ENCODE data around the gene BSPRY. TPM values are rescaled to one million over a fixed set of nuclear protein-coding genes. Genes with fewer than 3 reads are reported as not detected.
"Not testable (repeated sequence)": the region's sequence is repeated elsewhere in the genome, so short reads cannot be mapped to it uniquely, and the experiment has no call there.

BSPRY gene
- total RNA-seq, 3 donors from 2014 or later (not counting 1 experiment from before 2014, with no cell fraction given) = 3.3 to 5.5 (median 4.3) TPM

DNA sequence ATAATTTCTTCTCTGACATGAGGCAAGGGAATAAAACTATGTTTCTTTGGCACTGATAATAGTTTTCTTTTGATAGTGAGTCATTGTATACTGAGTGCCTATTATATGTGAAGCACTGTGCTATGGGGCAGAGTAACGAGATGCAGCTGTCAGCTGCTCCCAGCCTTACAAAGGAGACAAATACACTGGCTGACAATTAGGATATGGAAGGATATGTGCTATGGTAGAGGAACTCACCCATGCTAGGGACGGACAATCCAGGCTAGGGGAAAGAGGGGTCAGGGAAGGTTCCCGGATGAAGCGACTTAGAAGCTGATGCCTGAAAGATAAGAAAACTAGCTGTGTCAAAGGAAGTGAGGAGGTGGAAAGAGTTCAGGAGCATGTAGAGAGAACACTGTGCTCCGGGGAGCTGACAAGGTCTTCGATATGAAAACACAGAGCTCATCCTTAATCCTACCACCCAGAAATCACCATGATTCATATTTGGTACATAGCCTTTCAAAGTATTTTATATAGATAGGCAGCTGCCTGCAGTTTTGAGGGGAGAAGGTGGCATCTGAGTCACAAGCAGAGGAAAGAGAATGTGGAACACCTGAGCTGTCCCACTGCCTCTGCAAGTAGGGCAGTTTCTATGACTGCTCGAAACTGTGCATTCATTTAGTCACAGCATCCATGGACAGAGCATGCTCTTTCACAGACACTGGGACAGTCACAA, 12.1 kb downstream of the BSPRY start:
- Histone ChIP-seq H3K36me3 (ENCODE audit: control insufficient read depth, insufficient read depth, low read length) (no peaks in the 10 kb centered on the region), H3K4me1 (ENCODE audit: control insufficient read depth, insufficient read depth, low read length) (no peaks in the 10 kb centered on the region), H3K9me3 (ENCODE audit: control insufficient read depth, insufficient read depth, low read length) (no peaks in the 10 kb centered on the region), H3K27ac (ENCODE audit: low read length) (no peak overlapping the region), H3K27me3 (ENCODE audit: control insufficient read depth, insufficient read depth, low read length) (no peaks in the 10 kb centered on the region), H3K4me3 (ENCODE audit: low read length) (no peak overlapping the region)
- ATAC-seq = no peak
- Mint-ChIP-seq H3K4me1 (no peaks in the 10 kb centered on the region), H3K27me3 (ENCODE audit: low read depth in 2 of 2) (no peaks in the 10 kb centered on the region), H3K4me3 (no peak overlapping the region), H3K36me3 (no peaks in the 10 kb centered on the region), H3K9me3 (no peaks in the 10 kb centered on the region), H3K27ac (peak overlapping the region in 1 of 2 donors; percentile 7)
- 84% methylated on average over 5 of the region's 7 CpGs for WGBS (ENCODE audit: insufficient coverage)
- DNase-seq = no peak
- intact Hi-C loops (cut with micrococcal nuclease) = no loop called here
- TF ChIP-seq, protein P1, sequence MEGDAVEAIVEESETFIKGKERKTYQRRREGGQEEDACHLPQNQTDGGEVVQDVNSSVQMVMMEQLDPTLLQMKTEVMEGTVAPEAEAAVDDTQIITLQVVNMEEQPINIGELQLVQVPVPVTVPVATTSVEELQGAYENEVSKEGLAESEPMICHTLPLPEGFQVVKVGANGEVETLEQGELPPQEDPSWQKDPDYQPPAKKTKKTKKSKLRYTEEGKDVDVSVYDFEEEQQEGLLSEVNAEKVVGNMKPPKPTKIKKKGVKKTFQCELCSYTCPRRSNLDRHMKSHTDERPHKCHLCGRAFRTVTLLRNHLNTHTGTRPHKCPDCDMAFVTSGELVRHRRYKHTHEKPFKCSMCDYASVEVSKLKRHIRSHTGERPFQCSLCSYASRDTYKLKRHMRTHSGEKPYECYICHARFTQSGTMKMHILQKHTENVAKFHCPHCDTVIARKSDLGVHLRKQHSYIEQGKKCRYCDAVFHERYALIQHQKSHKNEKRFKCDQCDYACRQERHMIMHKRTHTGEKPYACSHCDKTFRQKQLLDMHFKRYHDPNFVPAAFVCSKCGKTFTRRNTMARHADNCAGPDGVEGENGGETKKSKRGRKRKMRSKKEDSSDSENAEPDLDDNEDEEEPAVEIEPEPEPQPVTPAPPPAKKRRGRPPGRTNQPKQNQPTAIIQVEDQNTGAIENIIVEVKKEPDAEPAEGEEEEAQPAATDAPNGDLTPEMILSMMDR (IDR thresholded peaks at IDR 0.05) = no peak

DNA sequence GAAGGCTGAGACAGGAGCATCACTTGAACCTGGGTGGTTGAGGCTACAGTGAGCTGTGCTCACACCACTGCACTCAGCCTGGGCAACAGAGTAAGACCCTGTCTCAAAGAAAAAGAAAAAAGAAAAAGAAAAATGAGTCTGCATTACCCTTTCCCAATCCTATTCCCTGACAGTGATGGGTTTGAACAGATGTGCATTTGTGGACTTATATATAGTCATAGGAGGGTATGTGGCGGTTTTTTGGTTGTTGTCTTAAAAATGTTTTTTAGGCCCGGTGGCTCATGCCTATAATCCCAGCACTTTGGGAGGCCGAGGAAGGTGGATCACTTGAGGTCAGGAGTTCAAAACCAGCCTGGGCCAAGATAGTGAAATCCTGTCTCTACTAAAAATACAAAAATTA, 14.0 kb downstream of the BSPRY start:
- ATAC-seq = no peak
- Mint-ChIP-seq H3K4me1 (no peaks in the 10 kb centered on the region), H3K27ac (no peak overlapping the region), H3K4me3 (no peak overlapping the region), H3K9me3 (no peaks in the 10 kb centered on the region), H3K27me3 (ENCODE audit: low read depth in 2 of 2) (no peaks in the 10 kb centered on the region), H3K36me3 (no peaks in the 10 kb centered on the region)
- Histone ChIP-seq H3K9me3 (ENCODE audit: control insufficient read depth, insufficient read depth, low read length) (no peaks in the 10 kb centered on the region), H3K4me3 (ENCODE audit: low read length) (no peak overlapping the region), H3K27ac (ENCODE audit: low read length) (no peak overlapping the region), H3K36me3 (ENCODE audit: control insufficient read depth, insufficient read depth, low read length) (no peaks in the 10 kb centered on the region), H3K27me3 (ENCODE audit: control insufficient read depth, insufficient read depth, low read length) (no peaks in the 10 kb centered on the region), H3K4me1 (ENCODE audit: control insufficient read depth, insufficient read depth, low read length) (no peaks in the 10 kb centered on the region)
- 97% methylated on average over 3 of the region's 3 CpGs for WGBS (ENCODE audit: insufficient coverage)
- intact Hi-C loops (cut with micrococcal nuclease) = no loop called here
- DNase-seq = no peak
- TF ChIP-seq, protein P1 (IDR thresholded peaks at IDR 0.05) = no peak

DNA sequence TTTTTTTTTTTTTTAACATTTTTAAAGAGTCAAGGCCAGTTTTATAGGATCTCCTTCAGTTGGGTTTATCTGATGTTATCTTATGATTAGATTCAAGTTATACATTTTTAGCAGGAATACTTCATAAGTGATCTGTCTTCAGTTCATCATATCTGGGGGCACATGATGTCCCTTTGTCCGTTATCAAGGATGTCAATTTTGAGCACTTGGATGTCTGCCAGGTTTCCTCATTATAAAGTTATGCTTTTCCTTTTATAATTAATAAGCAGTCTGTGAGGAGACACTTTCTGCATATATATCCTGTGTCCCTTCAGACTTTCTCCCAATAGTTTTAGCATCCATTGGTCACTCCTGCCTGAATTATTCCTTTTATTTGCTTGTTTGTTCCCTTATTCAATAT, 15.6 kb downstream of the BSPRY start:
- H3K9me3 ChIP-seq (ENCODE audit: control insufficient read depth, insufficient read depth, low read length) = no peaks in the 10 kb centered on the region
- Mint-ChIP-seq H3K4me1 (no peaks in the 10 kb centered on the region), H3K36me3 (no peaks in the 10 kb centered on the region), H3K27ac (no peak overlapping the region), H3K27me3 (ENCODE audit: low read depth in 2 of 2) (no peaks in the 10 kb centered on the region), H3K9me3 (no peaks in the 10 kb centered on the region), H3K4me3 (no peak overlapping the region)
- DNase-seq (no peak), ATAC-seq (no peak)
- H3K27me3 ChIP-seq (ENCODE audit: control insufficient read depth, insufficient read depth, low read length) = no peaks in the 10 kb centered on the region
- intact Hi-C loops (cut with micrococcal nuclease) = no loop called here
- 90% methylated on average over 1 of the region's 1 CpG for WGBS (ENCODE audit: insufficient coverage)
- H3K4me3 ChIP-seq (ENCODE audit: low read length) = no peak overlapping the region
- TF ChIP-seq, protein P1 (IDR thresholded peaks at IDR 0.05) = no peak
- H3K27ac ChIP-seq (ENCODE audit: low read length) = no peak overlapping the region
- H3K36me3 ChIP-seq (ENCODE audit: control insufficient read depth, insufficient read depth, low read length) = no peaks in the 10 kb centered on the region
- no peaks in the 10 kb centered on the region for H3K4me1 ChIP-seq (ENCODE audit: control insufficient read depth, insufficient read depth, low read length)

DNA sequence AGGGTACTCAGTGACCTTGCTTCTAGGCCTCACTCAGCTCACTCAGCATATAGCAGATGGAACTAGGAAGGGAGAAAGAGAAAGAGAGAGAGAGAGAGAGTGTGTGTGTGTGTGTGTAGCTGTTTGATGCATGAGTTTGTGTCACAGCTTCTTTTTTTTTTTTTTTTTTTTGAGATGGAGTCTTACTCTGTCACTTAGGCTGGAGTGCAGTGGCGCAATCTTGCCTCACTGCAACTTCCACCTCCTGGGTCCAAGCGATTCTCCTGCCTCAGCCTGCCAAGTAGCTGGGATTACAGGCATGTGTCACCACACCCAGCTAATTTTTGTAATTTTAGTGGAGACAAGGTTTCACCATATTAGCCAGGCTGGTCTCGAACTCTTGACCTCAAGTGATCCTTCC, 16.3 kb downstream of the BSPRY start:
- intact Hi-C loops (cut with micrococcal nuclease); H3K9me3 ChIP-seq (ENCODE audit: control insufficient read depth, insufficient read depth, low read length); H3K9me3 Mint-ChIP-seq; H3K27me3 Mint-ChIP-seq (ENCODE audit: low read depth in 2 of 2); H3K4me1 Mint-ChIP-seq; H3K4me3 Mint-ChIP-seq; H3K36me3 Mint-ChIP-seq; DNase-seq; H3K4me1 ChIP-seq (ENCODE audit: control insufficient read depth, insufficient read depth, low read length); H3K27ac Mint-ChIP-seq; ATAC-seq; H3K27me3 ChIP-seq (ENCODE audit: control insufficient read depth, insufficient read depth, low read length); H3K36me3 ChIP-seq (ENCODE audit: control insufficient read depth, insufficient read depth, low read length); H3K27ac ChIP-seq (ENCODE audit: low read length); H3K4me3 ChIP-seq (ENCODE audit: low read length): not testable (repeated sequence)
- 83% methylated on average over 3 of the region's 3 CpGs for WGBS (ENCODE audit: insufficient coverage)

Data from natural killer cell (primary cell).